ENCODE measurements around the gene C19orf38. TPM values are rescaled to one million over a fixed set of nuclear protein-coding genes. Genes with fewer than 3 reads are reported as not detected.

The C19orf38 gene
- total and polyA plus RNA-seq, 2 of the 4 experiments (the other 2 are of a cell fraction): 0.18 to 0.19 TPM

DNA sequence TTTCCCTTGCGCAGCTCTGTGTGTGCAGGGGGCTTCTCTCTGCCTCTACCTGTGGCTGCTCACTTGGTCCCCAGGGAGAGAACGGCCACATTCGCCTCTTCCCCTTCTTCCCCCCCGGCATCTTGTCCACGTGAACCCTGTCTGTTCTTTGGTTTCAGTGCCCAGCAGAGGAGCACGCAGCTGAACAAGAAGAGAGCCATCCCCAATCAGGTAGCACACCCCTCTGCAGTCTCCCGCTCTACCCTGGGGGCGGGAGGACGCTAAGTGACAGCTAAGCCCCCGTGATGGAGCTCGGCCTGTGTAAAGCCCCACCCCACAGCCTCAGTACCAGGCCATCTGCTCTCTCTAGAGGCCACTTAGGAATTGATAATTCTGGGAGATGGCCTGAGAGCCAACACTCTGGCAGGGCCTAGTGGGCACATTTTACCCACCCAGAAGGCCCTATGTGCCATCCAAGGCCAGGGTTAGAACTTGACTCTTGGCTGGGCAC, 42.4 kb upstream of the C19orf38 start:
- H3K9ac ChIP-seq (ENCODE audit: low read depth, low read length): no peak overlapping the region
- ChIA-PET CTCF (interaction anchor here (1.4 kb wide), 1 partner anchor 59 kb away, joined by 4 read pairs; no protein-coding TSS in a partner anchor), POLR2A (ENCODE audit: unreplicated experiment) (no interaction called here)
- DNase-seq (no peak), ATAC-seq (ENCODE audit: low read depth) (no peak)
- no peak overlapping the region for H2AFZ ChIP-seq (replicated peaks; ENCODE audit: low read length, poor library complexity)
- H3K4me3 ChIP-seq (ENCODE audit: insufficient read depth, low read depth, low read length): no peak overlapping the region
- H3K56ac ChIP-seq (ENCODE audit: extremely low read depth, insufficient read depth, low read length): no peak overlapping the region
- dilution Hi-C loops (cut with HindIII; ENCODE audit: low sequenced_read_pairs, unreplicated experiment): no loop called here
- H4K20me1 ChIP-seq (ENCODE audit: insufficient read depth, low read length): no peaks in the 10 kb centered on the region; the same call in 1 of the 2 replicates
- H3K14ac ChIP-seq (replicated peaks; ENCODE audit: low read depth, low read length): no peak overlapping the region
- no peak overlapping the region for H3K4ac ChIP-seq (ENCODE audit: low read depth, low read length)
- H3K9me3 ChIP-seq (ENCODE audit: control insufficient read depth, insufficient read depth, low read length): no peaks in the 10 kb centered on the region
- peaks cover 66% of the 10 kb centered on the region for H3K36me3 ChIP-seq (ENCODE audit: control insufficient read depth, insufficient read depth, low read length)
- TF ChIP-seq CEBPB (IDR thresholded peaks at IDR 0.05; ENCODE audit: low read depth, low read length) (no peak), MAFK (IDR thresholded peaks at IDR 0.05; ENCODE audit: low read depth, low read length) (no peak), SMC3 (IDR thresholded peaks at IDR 0.05; ENCODE audit: low read depth, low read length) (no peak), CHD1 (IDR thresholded peaks at IDR 0.05; ENCODE audit: low read depth, low read length) (no peak), NFE2L2 (IDR thresholded peaks at IDR 0.05; ENCODE audit: low read depth, low read length) (no peak), POLR2A (IDR thresholded peaks at IDR 0.05; ENCODE audit: low read depth, low read length) (no peak), BHLHE40 (IDR thresholded peaks at IDR 0.05; ENCODE audit: low read depth, low read length) (no peak), RFX5 (IDR thresholded peaks at IDR 0.05; ENCODE audit: low read depth, low read length) (no peak), MAZ (IDR thresholded peaks at IDR 0.05; ENCODE audit: borderline replicate concordance, low read depth, low read length) (no peak), RCOR1 (IDR thresholded peaks at IDR 0.05; ENCODE audit: insufficient replicate concordance, low read length) (no peak), FOS (IDR thresholded peaks at IDR 0.05; ENCODE audit: low read depth, low read length) (no peak)
- TF ChIP-seq, protein P1, sequence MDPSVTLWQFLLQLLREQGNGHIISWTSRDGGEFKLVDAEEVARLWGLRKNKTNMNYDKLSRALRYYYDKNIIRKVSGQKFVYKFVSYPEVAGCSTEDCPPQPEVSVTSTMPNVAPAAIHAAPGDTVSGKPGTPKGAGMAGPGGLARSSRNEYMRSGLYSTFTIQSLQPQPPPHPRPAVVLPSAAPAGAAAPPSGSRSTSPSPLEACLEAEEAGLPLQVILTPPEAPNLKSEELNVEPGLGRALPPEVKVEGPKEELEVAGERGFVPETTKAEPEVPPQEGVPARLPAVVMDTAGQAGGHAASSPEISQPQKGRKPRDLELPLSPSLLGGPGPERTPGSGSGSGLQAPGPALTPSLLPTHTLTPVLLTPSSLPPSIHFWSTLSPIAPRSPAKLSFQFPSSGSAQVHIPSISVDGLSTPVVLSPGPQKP (IDR thresholded peaks at IDR 0.05; ENCODE audit: borderline replicate concordance, low read depth, low read length): no peak
- TF ChIP-seq, protein P2, sequence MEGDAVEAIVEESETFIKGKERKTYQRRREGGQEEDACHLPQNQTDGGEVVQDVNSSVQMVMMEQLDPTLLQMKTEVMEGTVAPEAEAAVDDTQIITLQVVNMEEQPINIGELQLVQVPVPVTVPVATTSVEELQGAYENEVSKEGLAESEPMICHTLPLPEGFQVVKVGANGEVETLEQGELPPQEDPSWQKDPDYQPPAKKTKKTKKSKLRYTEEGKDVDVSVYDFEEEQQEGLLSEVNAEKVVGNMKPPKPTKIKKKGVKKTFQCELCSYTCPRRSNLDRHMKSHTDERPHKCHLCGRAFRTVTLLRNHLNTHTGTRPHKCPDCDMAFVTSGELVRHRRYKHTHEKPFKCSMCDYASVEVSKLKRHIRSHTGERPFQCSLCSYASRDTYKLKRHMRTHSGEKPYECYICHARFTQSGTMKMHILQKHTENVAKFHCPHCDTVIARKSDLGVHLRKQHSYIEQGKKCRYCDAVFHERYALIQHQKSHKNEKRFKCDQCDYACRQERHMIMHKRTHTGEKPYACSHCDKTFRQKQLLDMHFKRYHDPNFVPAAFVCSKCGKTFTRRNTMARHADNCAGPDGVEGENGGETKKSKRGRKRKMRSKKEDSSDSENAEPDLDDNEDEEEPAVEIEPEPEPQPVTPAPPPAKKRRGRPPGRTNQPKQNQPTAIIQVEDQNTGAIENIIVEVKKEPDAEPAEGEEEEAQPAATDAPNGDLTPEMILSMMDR (conservative IDR thresholded peaks at IDR 0.05; ENCODE audit: low read depth, low read length): no peak
- TF ChIP-seq, protein P3, sequence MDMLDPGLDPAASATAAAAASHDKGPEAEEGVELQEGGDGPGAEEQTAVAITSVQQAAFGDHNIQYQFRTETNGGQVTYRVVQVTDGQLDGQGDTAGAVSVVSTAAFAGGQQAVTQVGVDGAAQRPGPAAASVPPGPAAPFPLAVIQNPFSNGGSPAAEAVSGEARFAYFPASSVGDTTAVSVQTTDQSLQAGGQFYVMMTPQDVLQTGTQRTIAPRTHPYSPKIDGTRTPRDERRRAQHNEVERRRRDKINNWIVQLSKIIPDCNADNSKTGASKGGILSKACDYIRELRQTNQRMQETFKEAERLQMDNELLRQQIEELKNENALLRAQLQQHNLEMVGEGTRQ (IDR thresholded peaks at IDR 0.05; ENCODE audit: low read depth, low read length): no peak
- WGBS, 2 experiments (ENCODE audit: extremely low coverage in 2 of 2, insufficient read length in 1 of 2): 94% methylated on average over 5 of the region's 11 CpGs; no CpG with 5 or more reads in 1 of the 2 experiments
- H3K23ac ChIP-seq (ENCODE audit: low read depth, low read length): no peak overlapping the region
- no peaks in the 10 kb centered on the region for H3K27me3 ChIP-seq (ENCODE audit: control insufficient read depth, insufficient read depth, low read length)
- H2BK15ac ChIP-seq (ENCODE audit: low read depth, low read length): no peak overlapping the region
- H3K79me1 ChIP-seq (ENCODE audit: low read depth in 1 of 2, low read length in 2 of 2): peaks cover 0 to 12% of the 10 kb centered on the region in 2 experiments; a peak in 1 of 4 replicates
- no peak overlapping the region for H4K5ac ChIP-seq (ENCODE audit: low read depth, low read length)
- in situ Hi-C loops (cut with MboI; ENCODE audit: low sequenced_read_pairs): no loop called here
- no peak overlapping the region for H3K27ac ChIP-seq (ENCODE audit: insufficient read depth, low read length)
- no peak overlapping the region for H2BK5ac ChIP-seq (ENCODE audit: low read depth, low read length, poor library complexity, severe bottlenecking)
- no peaks in the 10 kb centered on the region; the same call in 1 of the 2 replicates for H3K9me1 ChIP-seq (ENCODE audit: insufficient read depth, low read length)
- H4K91ac ChIP-seq (ENCODE audit: insufficient read depth, low read depth, low read length): no peak overlapping the region
- no peak overlapping the region for H3K18ac ChIP-seq (ENCODE audit: low read depth, low read length)
- no peak overlapping the region for H2BK20ac ChIP-seq (ENCODE audit: low read depth, low read length)
- no peak overlapping the region for H2AK5ac ChIP-seq (ENCODE audit: low read depth, low read length)
- BruUV-seq (replicated peaks): no TSS peak
- intact Hi-C loops (cut with micrococcal nuclease): no loop called here
- H3K4me1 ChIP-seq (ENCODE audit: control insufficient read depth, insufficient read depth, low read length): no peaks in the 10 kb centered on the region
- no peak overlapping the region for H4K8ac ChIP-seq (ENCODE audit: low read depth in 2 of 2, low read length in 2 of 2)
- H2BK120ac ChIP-seq (ENCODE audit: low read depth, low read length): no peak overlapping the region
- no peak overlapping the region for H3K4me2 ChIP-seq (ENCODE audit: low read depth, low read length)
- H2AK9ac ChIP-seq (replicated peaks; ENCODE audit: low read depth, low read length, poor library complexity): no peak overlapping the region

Data from IMR-90 (cell line).